GM10266 (cell line): Measurements from ENCODE around the gene OR7A5.
"Not testable (repeated sequence)": the region's sequence is repeated elsewhere in the genome, so short reads cannot be mapped to it uniquely, and the experiment has no call there.

Experiments
- DNase-seq: peaks from one replicate; pipeline ENCODE4 v3.0.0; 2012; ENCODE audit errors: extremely low spot score
- TF ChIP-seq, protein P1 (sequence below): IDR thresholded peaks from 2 replicates; pipeline ENCODE4 v1.5.1; 2012; ENCODE audit warnings: mild to moderate bottlenecking, low read depth; ENCODE audit not compliant: control insufficient read depth, insufficient read depth; ENCODE audit errors: missing control alignments

The OR7A5 gene

DNA sequence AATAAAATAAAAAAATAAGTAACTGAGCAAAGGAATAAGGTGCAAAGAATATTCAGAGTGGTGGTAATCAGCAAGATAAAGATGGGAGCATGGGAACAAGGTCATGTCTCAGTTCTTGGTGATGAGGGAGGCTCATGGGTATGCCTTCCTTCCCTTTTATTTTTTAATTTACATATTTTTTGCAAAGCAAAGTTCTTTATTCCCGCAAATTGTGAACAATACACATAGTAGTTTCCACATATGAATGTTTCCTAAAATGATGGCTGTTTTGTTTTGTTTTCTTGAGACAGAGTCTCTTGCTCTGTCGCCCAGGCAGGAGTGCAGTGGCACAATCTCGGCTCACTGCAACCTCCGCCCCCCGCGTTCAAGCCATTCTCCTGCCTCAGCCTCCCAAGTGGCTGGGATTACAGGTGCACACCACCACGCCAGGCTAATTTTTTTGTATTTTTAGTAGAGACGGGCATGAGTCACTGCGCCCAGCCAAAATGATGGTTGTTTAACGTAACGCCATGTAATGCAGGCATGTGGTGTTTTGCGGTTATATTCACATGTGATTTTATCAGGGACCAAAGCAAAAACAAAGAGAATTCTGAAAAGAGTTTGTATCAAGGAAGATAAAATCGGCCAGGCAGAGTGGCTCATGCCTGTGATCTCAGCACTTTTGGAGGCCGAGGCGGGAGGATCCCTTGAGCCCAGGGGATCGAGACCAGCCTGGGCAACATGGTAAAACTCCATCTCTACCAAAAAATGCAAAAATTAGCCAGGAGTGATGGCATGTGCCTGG lies 52.2 kb downstream of the OR7A5 start:
- TF ChIP-seq, protein P1, sequence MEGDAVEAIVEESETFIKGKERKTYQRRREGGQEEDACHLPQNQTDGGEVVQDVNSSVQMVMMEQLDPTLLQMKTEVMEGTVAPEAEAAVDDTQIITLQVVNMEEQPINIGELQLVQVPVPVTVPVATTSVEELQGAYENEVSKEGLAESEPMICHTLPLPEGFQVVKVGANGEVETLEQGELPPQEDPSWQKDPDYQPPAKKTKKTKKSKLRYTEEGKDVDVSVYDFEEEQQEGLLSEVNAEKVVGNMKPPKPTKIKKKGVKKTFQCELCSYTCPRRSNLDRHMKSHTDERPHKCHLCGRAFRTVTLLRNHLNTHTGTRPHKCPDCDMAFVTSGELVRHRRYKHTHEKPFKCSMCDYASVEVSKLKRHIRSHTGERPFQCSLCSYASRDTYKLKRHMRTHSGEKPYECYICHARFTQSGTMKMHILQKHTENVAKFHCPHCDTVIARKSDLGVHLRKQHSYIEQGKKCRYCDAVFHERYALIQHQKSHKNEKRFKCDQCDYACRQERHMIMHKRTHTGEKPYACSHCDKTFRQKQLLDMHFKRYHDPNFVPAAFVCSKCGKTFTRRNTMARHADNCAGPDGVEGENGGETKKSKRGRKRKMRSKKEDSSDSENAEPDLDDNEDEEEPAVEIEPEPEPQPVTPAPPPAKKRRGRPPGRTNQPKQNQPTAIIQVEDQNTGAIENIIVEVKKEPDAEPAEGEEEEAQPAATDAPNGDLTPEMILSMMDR: no peak
- DNase-seq: no peak

DNA sequence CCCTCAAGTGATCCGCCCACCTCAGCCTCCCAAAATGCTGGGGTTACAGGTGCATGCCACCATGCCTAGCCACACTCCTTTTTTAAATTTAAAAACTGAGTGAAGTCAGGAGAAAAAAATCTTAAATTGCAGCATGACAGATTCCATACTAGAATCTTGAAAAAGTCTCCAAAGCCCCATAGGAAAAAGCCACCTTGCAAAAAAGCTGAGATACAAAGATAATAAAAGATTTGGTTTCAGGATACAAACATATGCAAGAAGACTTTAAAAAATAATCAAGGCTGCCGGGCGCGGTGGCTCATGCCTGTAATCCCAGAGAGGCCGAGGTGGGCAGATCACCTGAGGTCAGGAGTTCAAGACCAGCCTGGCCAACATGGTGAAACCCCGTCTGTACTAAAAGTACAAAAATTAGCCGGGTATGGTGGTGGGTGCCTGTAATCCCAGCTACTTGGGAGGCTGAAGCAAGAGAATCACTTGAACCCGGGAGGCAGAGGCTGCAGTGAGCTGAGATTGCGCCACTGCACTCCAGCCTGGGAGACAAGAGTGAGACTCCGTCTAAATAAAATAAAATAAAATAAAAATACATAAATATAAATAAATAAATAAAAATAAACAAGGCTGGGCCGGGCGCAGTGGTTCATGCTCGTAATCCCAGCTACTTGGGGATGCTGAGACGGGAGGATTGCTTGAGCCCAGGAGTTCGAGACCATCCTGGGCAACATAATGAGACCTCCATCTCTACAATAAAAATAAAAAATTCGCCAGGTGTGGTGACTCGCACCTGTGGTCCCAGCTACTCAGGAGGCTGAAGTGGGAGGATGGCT lies 53.1 kb downstream of the OR7A5 start:
- not testable (repeated sequence) for DNase-seq

DNA sequence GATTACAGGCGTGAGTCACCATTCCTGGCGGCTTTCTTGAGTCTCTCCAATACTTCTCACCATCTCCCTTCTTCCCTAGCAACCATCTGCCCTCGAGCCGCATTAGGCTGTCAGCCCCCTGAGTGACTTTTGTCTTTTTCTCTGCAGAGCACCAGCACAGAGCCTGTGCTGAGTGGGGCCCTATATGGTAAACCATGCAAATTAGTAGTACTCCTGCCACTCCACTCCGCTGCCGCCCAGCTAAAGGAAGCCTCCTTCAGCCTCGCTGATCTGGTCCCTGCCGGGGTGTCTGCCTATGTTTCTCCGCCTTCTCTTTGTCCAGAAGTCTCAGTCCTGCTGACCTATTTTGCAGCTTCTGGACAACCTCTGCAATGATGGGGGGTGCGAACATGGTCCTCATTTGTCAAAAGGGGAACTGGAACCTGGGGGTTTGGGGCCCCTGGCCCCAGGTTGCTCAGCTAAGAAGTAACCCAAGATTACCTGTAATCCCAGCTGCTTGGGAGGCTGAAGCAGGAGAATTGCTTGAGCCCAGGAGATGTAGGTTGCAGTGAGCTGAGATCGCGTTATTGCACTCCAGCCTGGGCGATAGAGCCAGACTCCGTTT lies 54.3 kb downstream of the OR7A5 start:
- DNase-seq: not testable (repeated sequence)

DNA sequence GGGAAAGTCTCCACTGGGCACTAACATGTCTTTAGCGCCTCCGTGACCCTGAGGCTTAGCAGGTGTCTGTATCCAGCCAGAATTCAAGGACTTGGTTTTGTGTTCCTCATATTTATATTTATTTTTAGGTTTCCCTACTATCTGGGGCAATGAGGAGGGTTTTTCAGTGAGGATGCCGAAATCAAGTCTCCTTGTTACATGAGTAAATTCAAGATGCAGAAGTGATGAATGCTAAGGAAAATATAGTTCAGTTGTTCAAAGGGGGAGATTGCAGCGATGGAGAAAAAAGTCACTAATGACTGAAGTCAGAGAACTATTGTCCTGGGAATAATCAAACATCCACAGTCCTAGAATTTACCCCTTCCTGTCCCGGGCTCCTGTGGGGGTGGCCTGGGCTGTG lies 55.8 kb downstream of the OR7A5 start:
- TF ChIP-seq, protein P1: no peak
- DNase-seq: no peak

DNA sequence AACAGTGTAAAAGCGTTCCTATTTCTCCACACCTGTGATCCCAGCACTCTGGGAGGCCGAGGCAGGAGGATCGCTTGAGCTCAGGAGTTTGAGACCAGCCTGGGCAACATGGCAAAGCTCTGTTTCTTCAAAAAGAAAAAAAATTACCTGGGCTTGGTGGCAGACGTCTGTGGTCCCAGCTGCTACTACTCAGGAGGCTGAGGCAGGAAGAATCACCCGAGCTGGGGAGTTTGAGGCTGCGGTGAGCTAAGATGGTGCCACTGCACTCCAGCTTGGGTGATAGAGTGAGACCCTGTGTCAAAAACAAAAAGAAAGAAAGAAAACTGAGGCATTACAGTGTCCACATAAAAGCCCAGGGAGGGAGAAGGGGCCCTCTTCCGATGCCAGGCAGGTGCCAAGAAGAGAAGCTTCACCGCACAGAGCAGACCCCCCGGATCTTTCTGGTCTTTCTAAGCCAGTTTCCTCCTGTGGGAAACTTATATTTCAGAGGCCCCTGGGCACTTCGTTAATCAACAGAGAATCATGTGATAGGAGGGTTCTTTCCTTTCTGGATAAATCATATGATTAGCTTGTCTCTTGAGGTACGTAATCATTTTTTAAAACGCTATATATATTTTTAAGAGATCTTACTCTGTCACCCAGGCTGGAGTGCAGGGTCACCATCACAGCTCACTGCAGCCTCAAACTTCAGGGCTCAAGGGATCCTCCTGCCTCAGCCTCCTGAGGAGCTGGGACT lies 56.7 kb downstream of the OR7A5 start, which contains the start of gene ADGRE2:
ADGRE2 (minus strand) TSS at position 451 of the 736 bp plus-strand sequence. CDS start 1,804 bp downstream, outside the sequence.
- DNase-seq: not testable (repeated sequence)

DNA sequence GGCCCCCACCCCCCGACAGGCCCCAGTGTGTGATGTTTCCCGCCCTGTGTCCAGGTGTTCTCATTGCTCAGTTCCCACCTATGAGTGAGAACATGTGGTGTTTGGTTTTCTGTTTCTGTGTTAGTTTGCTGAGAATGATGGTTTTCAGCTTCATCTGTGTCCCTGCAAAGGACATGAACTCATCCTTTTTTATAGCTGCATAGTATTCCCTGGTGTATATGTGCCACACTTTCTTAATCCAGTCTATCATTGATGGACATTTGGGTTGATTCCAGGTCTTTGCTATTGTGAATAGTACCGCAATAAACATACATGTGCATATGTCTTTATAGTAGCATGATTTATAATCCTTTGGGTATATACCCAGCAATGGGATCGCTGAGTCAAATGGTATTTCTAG lies 57.3 kb downstream of the OR7A5 start:
- DNase-seq: not testable (repeated sequence)
